GM19351 (cell line): ENCODE data around the gene SPOCK3.

Source experiments
- ATAC-seq: cut with Tn5 transposase; IDR thresholded peaks from one replicate; pipeline ENCODE4 v1.9.1; 2021; ENCODE audit warnings: mild to moderate bottlenecking, moderate library complexity; ENCODE audit not compliant: unreplicated experiment

Gene SPOCK3

DNA sequence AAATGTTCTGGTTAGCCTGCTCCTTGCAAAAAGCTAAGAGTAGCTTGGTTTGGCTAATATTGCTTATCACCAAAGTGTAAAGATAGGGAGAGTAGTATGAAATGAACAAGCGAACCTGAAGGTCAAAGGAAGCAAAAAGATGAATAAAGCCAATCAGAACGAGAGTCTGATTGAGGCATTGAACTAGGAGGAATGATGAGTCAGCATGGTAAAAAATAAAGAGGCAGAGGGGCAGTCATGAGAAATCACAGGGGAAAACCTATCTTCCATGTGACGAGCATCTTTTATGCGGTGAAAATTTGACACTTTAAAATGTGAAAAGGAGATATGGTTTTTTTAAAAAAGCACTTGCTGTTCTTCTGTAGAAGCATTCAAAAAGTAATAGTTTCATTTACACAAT is 533.7 kb downstream of the SPOCK3 start:
- no peak for ATAC-seq

GRCh38 chr4:166688835-166689234 is 545.5 kb downstream of the SPOCK3 start:
- no peak for ATAC-seq

DNA sequence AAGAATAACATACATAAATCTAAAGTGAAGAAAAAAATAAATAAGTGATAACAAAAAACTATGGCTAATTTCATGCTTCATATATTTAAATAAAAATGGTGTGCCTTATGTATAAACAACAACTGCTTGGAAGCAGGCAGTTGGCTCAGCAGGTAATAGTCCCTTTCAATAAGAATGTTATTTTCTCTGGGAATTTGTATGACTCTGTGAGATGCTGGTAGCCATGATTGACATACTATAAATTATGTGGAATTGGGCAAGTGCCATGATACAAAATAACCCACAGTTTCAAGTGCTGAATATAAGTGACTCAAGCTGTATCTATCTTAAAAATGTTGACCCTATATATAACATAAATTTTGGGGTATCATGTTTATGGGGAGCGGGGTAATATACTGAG is 546.5 kb downstream of the SPOCK3 start:
- no peak for ATAC-seq
